MM.1S (cell line): Measurements from ENCODE around the gene FKBP7.

ENCODE experiments used
- DNase-seq: peaks from one replicate; pipeline ENCODE4 v3.0.0-alpha.2; 2015
- H2AFZ ChIP-seq: fragments of 300-600 bp; sonication (generic); 2 replicates; pipeline ENCODE4 v1.6.0; 2016; ENCODE audit warnings: antibody characterized with exemption, low read length
- H3F3A ChIP-seq: fragments of 300-600 bp; sonication (generic); 2 replicates; pipeline ENCODE4 v1.6.1; 2016; ENCODE audit warnings: mild to moderate bottlenecking, antibody characterized with exemption, low read length, moderate library complexity, mixed read lengths; ENCODE audit not compliant: insufficient read depth
- H3K27ac ChIP-seq: fragments of 300-600 bp; sonication (generic); 2 replicates; pipeline ENCODE4 v1.5.1; 2016; ENCODE audit warnings: mild to moderate bottlenecking, low read length
- H3K27me3 ChIP-seq: fragments of 300-600 bp; sonication (generic); replicated peaks from 2 replicates; pipeline ENCODE4 v1.6.0; 2016; ENCODE audit warnings: low read length; ENCODE audit not compliant: insufficient read depth
- H3K36me3 ChIP-seq: fragments of 300-600 bp; sonication (generic); replicated peaks from 2 replicates; pipeline ENCODE4 v1.6.1; 2016; ENCODE audit warnings: mild to moderate bottlenecking, low read length, mixed read lengths; ENCODE audit not compliant: insufficient read depth
- H3K4me1 ChIP-seq: fragments of 300-600 bp; sonication (generic); 2 replicates; pipeline ENCODE4 v1.6.1; 2016; ENCODE audit warnings: low read length, mixed read lengths
- H3K4me2 ChIP-seq: fragments of 300-600 bp; sonication (generic); 2 replicates; pipeline ENCODE4 v1.6.0; 2016; ENCODE audit warnings: low read depth, low read length
- H3K4me3 ChIP-seq: fragments of 300-600 bp; sonication (generic); 2 replicates; pipeline ENCODE4 v1.5.1; 2016; ENCODE audit warnings: low read length, mixed read lengths
- H3K79me2 ChIP-seq: fragments of 300-600 bp; sonication (generic); 2 replicates; pipeline ENCODE4 v1.6.1; 2016; ENCODE audit warnings: mixed run types, low read length, mixed read lengths
- H3K9ac ChIP-seq: fragments of 300-600 bp; sonication (generic); 2 replicates; pipeline ENCODE4 v1.6.1; 2016; ENCODE audit warnings: low read length, mixed read lengths
- H3K9me2 ChIP-seq: fragments of 300-600 bp; sonication (generic); replicated peaks from 2 replicates; pipeline ENCODE4 v1.6.1; 2016; ENCODE audit warnings: mild to moderate bottlenecking, low read length, mixed read lengths; ENCODE audit not compliant: insufficient read depth
- H3K9me3 ChIP-seq: fragments of 300-600 bp; sonication (generic); replicated peaks from 2 replicates; pipeline ENCODE4 v1.6.1; 2016; ENCODE audit warnings: mild to moderate bottlenecking, low read length, mixed read lengths; ENCODE audit not compliant: insufficient read depth
- H4K20me1 ChIP-seq: fragments of 300-600 bp; sonication (generic); 2 replicates; pipeline ENCODE4 v1.6.1; 2016; ENCODE audit warnings: mild to moderate bottlenecking, low read length, moderate library complexity, mixed read lengths; ENCODE audit not compliant: insufficient read depth
- CTCF ChIP-seq: fragments of 300-600 bp; sonication (generic); IDR thresholded peaks from 2 replicates; pipeline ENCODE4 v1.5.1; 2016; ENCODE audit warnings: antibody characterized with exemption, low read length, mixed read lengths
- EZH2 ChIP-seq: fragments of 300-600 bp; sonication (generic); optimal IDR thresholded peaks from 2 replicates; pipeline ENCODE3; 2017; ENCODE audit warnings: low read depth, mild to moderate bottlenecking, antibody characterized with exemption, low read length, mixed read lengths
- EZH2phosphoT487 ChIP-seq: fragments of 300-600 bp; sonication (generic); IDR thresholded peaks from 2 replicates; pipeline ENCODE4 v1.6.1; 2018; ENCODE audit warnings: antibody characterized with exemption, low read length

FKBP7 gene

DNA sequence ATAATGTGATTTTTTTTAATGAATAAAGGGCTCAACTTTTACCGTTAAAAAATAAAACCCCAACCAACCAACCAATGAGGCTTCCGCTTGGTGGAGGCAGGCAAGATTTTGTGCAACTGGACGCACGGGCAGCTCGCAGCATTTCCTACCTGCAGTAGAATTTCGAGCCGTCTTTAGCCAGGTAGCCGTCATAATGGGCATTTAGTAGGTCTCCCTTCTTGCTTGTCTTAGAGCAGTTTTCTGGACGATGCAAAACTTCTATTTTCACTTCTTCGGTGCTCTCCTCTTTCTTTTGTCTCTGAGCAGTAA, 316 bp downstream of the FKBP7 start:
- peak overlapping the region; percentile 73 for H3K9ac ChIP-seq
- peak overlapping the region; percentile 63; the same call in 1 of the 2 replicates for H3K4me2 ChIP-seq
- no peaks in the 10 kb centered on the region for H3K36me3 ChIP-seq
- no peaks in the 10 kb centered on the region for H3K27me3 ChIP-seq
- peaks cover 25% of the 10 kb centered on the region for H3F3A ChIP-seq
- H3K9me2 ChIP-seq, result no peaks in the 10 kb centered on the region
- peak overlapping the region; percentile 73 for H3K4me3 ChIP-seq
- TF ChIP-seq EZH2, result no peak
- no peak for TF ChIP-seq EZH2phosphoT487
- no peak for TF ChIP-seq CTCF
- no peaks in the 10 kb centered on the region for H3K9me3 ChIP-seq
- peaks cover 25% of the 10 kb centered on the region for H3K4me1 ChIP-seq
- peak overlapping the region; percentile 85; the same call in 1 of the 2 replicates for H3K27ac ChIP-seq
- H3K79me2 ChIP-seq, result peaks cover 25% of the 10 kb centered on the region
- H4K20me1 ChIP-seq, result no peaks in the 10 kb centered on the region
- DNase-seq, result no peak
- H2AFZ ChIP-seq, result peak overlapping the region; percentile 81

GRCh38 chr2:178477443-178478129, 814 bp downstream of the FKBP7 start:
- Histone ChIP-seq H3K9ac (peak overlapping the region; percentile 73; the same call in 1 of the 2 replicates), H3K4me2 (peak overlapping the region; percentile 63), H2AFZ (peak overlapping the region; percentile 81), H3K4me3 (peak overlapping the region; percentile 73), H3K79me2 (peaks cover 20% of the 10 kb centered on the region), H4K20me1 (no peaks in the 10 kb centered on the region), H3K27ac (peak overlapping the region; percentile 85; the same call in 1 of the 2 replicates), H3K9me3 (no peaks in the 10 kb centered on the region), H3K36me3 (no peaks in the 10 kb centered on the region), H3K9me2 (no peaks in the 10 kb centered on the region), H3F3A (peaks cover 25% of the 10 kb centered on the region), H3K4me1 (peaks cover 25% of the 10 kb centered on the region), H3K27me3 (no peaks in the 10 kb centered on the region)
- DNase-seq, result no peak
- TF ChIP-seq CTCF, result no peak
- no peak for TF ChIP-seq EZH2

- Histone ChIP-seq H3K27me3 (no peaks in the 10 kb centered on the region), H2AFZ (no peak overlapping the region), H3K9me3 (no peaks in the 10 kb centered on the region), H4K20me1 (no peaks in the 10 kb centered on the region), H3F3A (peaks cover 25% of the 10 kb centered on the region), H3K4me3 (no peak overlapping the region), H3K36me3 (no peaks in the 10 kb centered on the region), H3K4me1 (peaks cover 14% of the 10 kb centered on the region), H3K4me2 (no peak overlapping the region), H3K9me2 (no peaks in the 10 kb centered on the region), H3K27ac (no peak overlapping the region), H3K79me2 (peaks cover 9% of the 10 kb centered on the region), H3K9ac (no peak overlapping the region)
- TF ChIP-seq EZH2phosphoT487, result no peak
- TF ChIP-seq CTCF, result no peak
- no peak for TF ChIP-seq EZH2
- no peak for DNase-seq
Observed at GRCh38 chr2:178476477-178476876, 1.9 kb downstream of the FKBP7 start.
